Right kidney (tissue), 1 donor: ENCODE data around the gene ANKRD34A.
"Not testable (repeated sequence)": the region's sequence is repeated elsewhere in the genome, so short reads cannot be mapped to it uniquely, and the experiment has no call there.

Source experiments
- DNase-seq: peaks from one replicate; pipeline ENCODE4 v3.0.0-alpha.2; 2016

Gene ANKRD34A

GRCh38 chr1:145946477-145946986 lies 17.8 kb downstream of the ANKRD34A start:
- no peak for DNase-seq

DNA sequence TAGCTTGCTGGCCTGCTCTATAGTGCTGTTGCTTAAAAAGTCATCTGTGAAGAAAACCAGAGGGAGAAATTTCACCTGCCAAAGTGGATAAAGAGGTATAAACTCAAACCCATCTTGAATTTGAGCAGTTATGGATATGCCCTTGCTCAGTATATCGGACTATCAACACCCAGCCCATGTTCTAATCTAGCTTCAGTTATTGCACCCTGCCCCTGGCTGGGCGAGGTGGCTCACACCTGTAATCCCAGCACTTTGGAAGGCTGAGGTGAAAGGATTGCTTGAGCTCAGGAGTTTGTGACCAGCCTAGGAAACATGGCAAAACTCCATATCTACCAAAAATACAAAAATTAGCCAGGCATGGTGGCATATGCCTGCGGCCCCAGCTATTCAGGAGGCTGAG lies 19.8 kb downstream of the ANKRD34A start:
- no peak for DNase-seq

GRCh38 chr1:145942871-145943270 lies 21.5 kb downstream of the ANKRD34A start:
- DNase-seq, result no peak

DNA sequence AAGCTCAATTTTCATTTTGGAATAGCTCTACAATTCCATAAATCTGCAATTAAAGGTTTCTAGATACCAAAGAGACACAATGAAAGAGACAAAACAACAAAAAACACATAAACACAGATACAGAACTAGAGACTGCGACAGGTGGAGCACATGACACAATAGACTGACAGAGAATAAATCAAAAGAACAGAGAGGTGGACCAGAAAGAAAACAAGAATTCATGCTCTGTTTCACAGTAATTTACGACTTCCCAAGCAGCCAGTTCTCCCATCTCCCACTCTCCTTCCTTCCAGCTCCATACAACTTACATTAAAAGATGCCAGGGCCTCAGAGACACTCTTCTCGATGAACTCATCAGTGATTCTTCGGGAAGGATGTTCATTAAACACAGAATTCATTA lies 22.0 kb downstream of the ANKRD34A start:
- peak; percentile 19 for DNase-seq

DNA sequence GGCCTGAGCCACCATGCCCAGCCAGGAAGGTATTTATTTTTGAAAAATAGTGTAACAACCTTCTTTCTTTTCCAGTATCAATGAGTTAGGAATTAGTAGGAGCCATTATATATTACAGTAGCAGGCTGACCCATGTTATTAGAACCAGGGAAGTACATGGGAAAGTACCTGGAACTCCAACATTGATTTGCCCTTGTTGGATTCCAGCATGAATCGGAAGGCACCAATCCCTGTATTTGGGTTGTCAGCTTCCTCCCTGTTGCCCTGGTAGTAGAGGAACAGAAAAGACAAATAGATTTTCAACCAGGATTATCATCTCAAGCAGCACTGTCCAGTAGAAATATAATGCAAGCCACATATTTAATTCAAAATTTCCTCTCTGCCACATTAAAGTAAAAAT lies 26.9 kb downstream of the ANKRD34A start:
- no peak for DNase-seq

DNA sequence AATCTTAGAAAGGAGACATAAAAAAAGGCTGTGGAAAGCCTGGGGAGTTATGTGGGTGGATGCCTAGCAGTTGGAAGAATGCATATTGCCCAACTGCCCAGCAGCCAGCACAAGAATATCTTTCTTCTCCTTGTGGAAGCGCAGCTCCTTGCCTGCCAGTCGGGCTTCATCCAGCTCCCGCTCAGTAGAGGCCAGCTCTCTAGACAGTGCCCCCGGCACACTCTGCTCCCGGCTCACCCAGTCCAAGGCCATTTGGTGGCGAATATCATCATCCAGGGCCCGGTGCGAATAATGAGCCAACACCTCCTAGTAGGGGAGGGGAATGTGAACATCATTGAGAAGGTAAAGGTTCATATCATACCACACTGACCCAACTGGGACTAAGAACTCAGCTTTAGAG lies 28.1 kb downstream of the ANKRD34A start:
- no peak for DNase-seq

DNA sequence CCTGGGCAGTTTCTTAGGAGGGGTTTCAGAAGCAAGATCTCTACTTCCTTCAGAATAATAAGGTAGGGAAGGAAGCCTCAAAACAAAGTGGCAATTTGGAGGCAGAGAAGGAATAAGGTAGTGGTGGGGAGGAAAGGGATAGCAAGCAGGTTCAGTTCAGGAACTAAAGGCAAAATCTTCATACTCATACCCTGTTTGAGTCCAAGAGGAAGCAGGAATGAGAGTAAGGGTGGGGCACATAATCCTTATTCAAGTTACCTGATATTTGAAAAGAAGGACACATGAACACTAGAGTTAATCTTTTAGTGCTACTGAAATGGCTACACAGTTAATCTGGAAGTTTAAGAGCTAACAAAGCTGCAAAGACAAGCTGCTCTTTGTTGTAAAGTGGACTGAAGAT lies 28.7 kb downstream of the ANKRD34A start:
- DNase-seq, result no peak

- DNase-seq, result not testable (repeated sequence)
These were observed 31.8 kb downstream of the ANKRD34A start for GRCh38 chr1:145932522-145933009.

GRCh38 chr1:145927916-145928643 lies 36.3 kb downstream of the ANKRD34A start:
- no peak for DNase-seq

- DNase-seq, result peak; percentile 95
These were observed 37.1 kb downstream of the ANKRD34A start, which contains the start of gene RBM8A for GRCh38 chr1:145927063-145927886. Gene RBM8A (minus strand): TSS chr1:145927484. CDS start chr1:145927426, 58 bp downstream.

- DNase-seq, result no peak
These were observed 37.7 kb downstream of the ANKRD34A start for GRCh38 chr1:145926686-145927062.

GRCh38 chr1:145922266-145922665 lies 42.1 kb downstream of the ANKRD34A start:
- no peak for DNase-seq

GRCh38 chr1:145920297-145920696 lies 44.1 kb downstream of the ANKRD34A start:
- DNase-seq, result not testable (repeated sequence)

- DNase-seq, result no peak
These were observed 45.1 kb downstream of the ANKRD34A start for GRCh38 chr1:145918992-145919939.

DNA sequence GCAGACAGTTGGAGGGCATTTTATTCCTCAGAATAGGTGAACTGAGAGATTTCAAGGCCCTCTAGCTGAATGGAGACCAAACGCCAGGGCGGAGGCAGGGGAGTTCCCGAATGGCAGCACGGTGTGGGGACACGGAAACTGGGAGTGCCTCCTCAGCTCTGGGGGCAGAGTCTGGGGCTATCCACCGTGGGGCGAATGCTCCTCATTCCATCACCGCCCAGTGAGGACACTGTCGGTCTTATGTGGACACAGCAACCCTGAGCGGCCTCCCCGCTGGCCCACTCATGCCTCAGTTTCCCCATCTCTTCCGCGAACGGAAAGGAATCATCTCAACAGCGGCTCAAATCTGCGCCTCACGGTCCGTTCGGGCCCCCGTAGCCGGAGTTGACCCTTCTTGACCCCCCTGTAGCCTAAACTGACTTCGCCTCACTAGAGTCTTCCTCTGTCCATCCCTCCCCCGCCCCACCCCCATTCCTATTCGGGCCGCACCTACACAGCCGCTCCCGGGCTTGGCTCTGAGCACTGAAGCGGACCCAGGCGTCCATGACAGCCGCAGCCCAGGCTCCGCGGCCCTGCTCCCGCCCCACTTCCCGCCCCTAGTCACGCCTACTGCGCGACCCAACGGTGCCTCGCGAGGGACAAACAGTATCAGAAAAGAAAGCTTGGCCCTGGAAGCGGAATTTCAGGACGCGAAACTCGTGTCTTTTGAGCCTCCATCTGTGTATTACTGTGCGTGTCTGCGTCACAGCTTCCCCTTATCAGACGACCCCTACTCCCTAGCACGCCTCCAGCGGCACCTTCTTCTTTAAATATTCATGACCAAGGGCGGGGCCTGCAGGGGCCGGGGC lies 46.0 kb downstream of the ANKRD34A start, which contains the start of gene PEX11B:
Gene PEX11B, minus strand, starts transcription at position 574 of the 848 bp plus-strand sequence. Its CDS starts 29 bp downstream, at position 545.
- peak; percentile 94 for DNase-seq

DNA sequence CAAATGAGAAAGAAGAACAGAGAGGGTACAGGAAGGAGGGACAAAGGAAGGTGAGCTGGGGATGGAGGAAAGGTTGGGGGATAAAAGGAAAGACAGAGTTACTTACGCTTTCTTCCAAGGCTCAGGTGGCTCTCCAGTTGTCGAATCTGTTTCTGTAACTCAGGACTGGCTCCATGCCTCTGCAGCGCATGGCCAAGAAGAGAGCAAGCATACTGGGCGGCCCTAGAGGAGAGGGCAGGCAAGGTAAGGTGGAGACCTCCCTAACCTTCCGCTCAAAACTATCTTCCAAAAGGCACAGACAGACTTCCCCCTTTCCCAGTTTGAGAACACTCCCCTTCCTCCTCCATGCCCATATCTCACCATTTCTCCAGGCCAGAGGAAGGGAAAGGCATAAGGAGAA lies 46.8 kb downstream of the ANKRD34A start:
- no peak for DNase-seq

GRCh38 chr1:145916745-145917144 lies 47.6 kb downstream of the ANKRD34A start:
- DNase-seq, result no peak

DNA sequence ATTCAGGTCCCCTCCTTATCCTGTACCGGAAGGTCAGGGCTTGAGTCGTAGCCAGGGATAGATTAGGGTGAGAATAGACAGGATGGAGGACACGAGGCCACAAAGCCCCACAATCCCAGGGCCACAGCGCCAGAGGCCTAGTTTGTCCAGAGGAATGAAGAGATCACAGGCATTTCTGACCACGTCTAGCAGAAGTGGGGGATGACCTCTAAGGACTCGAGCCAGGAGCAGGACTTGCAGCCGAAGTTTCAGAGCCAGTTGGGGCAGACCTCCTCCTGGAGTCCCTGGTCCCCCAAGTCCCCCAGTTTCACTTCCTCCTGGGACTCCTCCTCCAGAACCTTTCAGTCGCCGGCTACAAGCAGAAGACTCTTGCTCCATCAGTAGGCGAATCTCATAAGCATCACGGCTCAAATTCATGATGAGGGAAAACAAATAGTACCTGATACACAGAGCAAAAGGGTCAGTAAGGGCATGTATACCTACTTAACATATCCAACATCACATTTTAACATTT lies 52.2 kb downstream of the ANKRD34A start:
- no peak for DNase-seq
